ENCODE results near the gene NR6A1.

NR6A1 gene

GRCh38 chr9:124658165-124659017 lies 112.7 kb downstream of the NR6A1 start:
- TF ChIP-seq CTCF (IDR thresholded peaks at IDR 0.05; ENCODE audit: low read depth, low read length) = no peak
- H3K4me3 ChIP-seq (ENCODE audit: low read depth, low read length) = peak overlapping the region; percentile 75

- H3K4me3 ChIP-seq (ENCODE audit: low read depth, low read length) = no peak overlapping the region
- no peak for TF ChIP-seq CTCF (IDR thresholded peaks at IDR 0.05; ENCODE audit: low read depth, low read length)
Measured at GRCh38 chr9:124657516-124657915, 113.6 kb downstream of the NR6A1 start.

GRCh38 chr9:124654431-124654830 lies 116.7 kb downstream of the NR6A1 start:
- no peak overlapping the region for H3K4me3 ChIP-seq (ENCODE audit: low read depth, low read length)
- no peak for TF ChIP-seq CTCF (IDR thresholded peaks at IDR 0.05; ENCODE audit: low read depth, low read length)

- H3K4me3 ChIP-seq (ENCODE audit: low read depth, low read length) = no peak overlapping the region
- TF ChIP-seq CTCF (IDR thresholded peaks at IDR 0.05; ENCODE audit: low read depth, low read length) = no peak
Measured at GRCh38 chr9:124652615-124653393, 118.3 kb downstream of the NR6A1 start.

- TF ChIP-seq CTCF (IDR thresholded peaks at IDR 0.05; ENCODE audit: low read depth, low read length) = no peak
- H3K4me3 ChIP-seq (ENCODE audit: low read depth, low read length) = no peak overlapping the region
Measured at GRCh38 chr9:124652203-124652602, 118.9 kb downstream of the NR6A1 start.

- TF ChIP-seq CTCF (IDR thresholded peaks at IDR 0.05; ENCODE audit: low read depth, low read length) = no peak
- no peak overlapping the region for H3K4me3 ChIP-seq (ENCODE audit: low read depth, low read length)
Measured at GRCh38 chr9:124645274-124645673, 125.8 kb downstream of the NR6A1 start.

GRCh38 chr9:124639637-124640036 lies 131.5 kb downstream of the NR6A1 start:
- TF ChIP-seq CTCF (IDR thresholded peaks at IDR 0.05; ENCODE audit: low read depth, low read length) = no peak
- no peak overlapping the region for H3K4me3 ChIP-seq (ENCODE audit: low read depth, low read length)
